Fibroblast of skin of scalp (primary cell): Measurements from ENCODE around the gene FANCB.

Experiments
- DNase-seq: peaks from one replicate; pipeline ENCODE4 v3.0.0-alpha.2; 2013

The FANCB gene

GRCh38 chrX:14832586-14832985 lies 40.3 kb downstream of the FANCB start:
- peak; percentile 54 for DNase-seq

GRCh38 chrX:14832151-14832550 lies 40.7 kb downstream of the FANCB start:
- DNase-seq: peak; percentile 74

GRCh38 chrX:14829643-14830042 lies 43.2 kb downstream of the FANCB start:
- no peak for DNase-seq

GRCh38 chrX:14826319-14826718 lies 46.5 kb downstream of the FANCB start:
- DNase-seq: no peak

- no peak for DNase-seq
Measured at GRCh38 chrX:14825851-14826250, 47.0 kb downstream of the FANCB start.

GRCh38 chrX:14819769-14820168 lies 53.1 kb downstream of the FANCB start:
- DNase-seq: no peak

- no peak for DNase-seq
Measured at GRCh38 chrX:14817571-14817970, 55.3 kb downstream of the FANCB start.

- DNase-seq: no peak
Measured at GRCh38 chrX:14802943-14803710, 69.7 kb downstream of the FANCB start.

- no peak for DNase-seq
Measured at GRCh38 chrX:14801136-14801535, 71.7 kb downstream of the FANCB start.

GRCh38 chrX:14798805-14799397 lies 74.0 kb downstream of the FANCB start:
- no peak for DNase-seq
